ENCODE data around the gene PVALB. TPM values are rescaled to one million over a fixed set of nuclear protein-coding genes. Genes with fewer than 3 reads are reported as not detected.

The PVALB gene
- polyA plus RNA-seq, 1 of the 3 experiments (the other 2 are of a cell fraction) = not detected

DNA sequence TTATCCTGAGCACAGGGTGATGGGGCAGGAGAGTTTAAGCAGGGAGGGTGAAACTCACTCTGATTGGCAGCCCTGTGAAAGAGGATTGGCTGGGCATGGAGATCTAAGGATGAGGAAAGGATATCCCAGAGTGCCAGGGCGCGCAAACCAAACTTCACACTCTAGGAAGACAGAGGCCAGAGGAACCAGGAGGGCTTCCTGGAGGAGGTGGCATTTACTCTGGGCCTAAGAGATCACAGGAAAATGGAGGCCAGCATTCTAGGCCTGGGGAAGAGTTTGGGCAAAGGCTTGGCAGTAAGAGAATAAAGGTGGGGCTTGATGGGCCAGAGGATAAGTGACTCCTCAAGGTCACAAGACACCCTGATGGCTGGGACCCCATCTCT is 43.6 kb upstream of the PVALB start (continued):
- TF ChIP-seq EP300 (IDR thresholded peaks at IDR 0.05; ENCODE audit: borderline replicate concordance in 1 of 2, low read depth in 1 of 2, low read length in 1 of 2) = no peak
- no peak for TF ChIP-seq ELF1 (IDR thresholded peaks at IDR 0.05)
- TF ChIP-seq FOXJ3 (CRISPR knock-in tag; IDR thresholded peaks at IDR 0.05) = no peak
- TF ChIP-seq, protein P1, sequence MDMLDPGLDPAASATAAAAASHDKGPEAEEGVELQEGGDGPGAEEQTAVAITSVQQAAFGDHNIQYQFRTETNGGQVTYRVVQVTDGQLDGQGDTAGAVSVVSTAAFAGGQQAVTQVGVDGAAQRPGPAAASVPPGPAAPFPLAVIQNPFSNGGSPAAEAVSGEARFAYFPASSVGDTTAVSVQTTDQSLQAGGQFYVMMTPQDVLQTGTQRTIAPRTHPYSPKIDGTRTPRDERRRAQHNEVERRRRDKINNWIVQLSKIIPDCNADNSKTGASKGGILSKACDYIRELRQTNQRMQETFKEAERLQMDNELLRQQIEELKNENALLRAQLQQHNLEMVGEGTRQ (IDR thresholded peaks at IDR 0.05; ENCODE audit: borderline replicate concordance, low read depth, low read length) = no peak
- TF ChIP-seq, protein P2, sequence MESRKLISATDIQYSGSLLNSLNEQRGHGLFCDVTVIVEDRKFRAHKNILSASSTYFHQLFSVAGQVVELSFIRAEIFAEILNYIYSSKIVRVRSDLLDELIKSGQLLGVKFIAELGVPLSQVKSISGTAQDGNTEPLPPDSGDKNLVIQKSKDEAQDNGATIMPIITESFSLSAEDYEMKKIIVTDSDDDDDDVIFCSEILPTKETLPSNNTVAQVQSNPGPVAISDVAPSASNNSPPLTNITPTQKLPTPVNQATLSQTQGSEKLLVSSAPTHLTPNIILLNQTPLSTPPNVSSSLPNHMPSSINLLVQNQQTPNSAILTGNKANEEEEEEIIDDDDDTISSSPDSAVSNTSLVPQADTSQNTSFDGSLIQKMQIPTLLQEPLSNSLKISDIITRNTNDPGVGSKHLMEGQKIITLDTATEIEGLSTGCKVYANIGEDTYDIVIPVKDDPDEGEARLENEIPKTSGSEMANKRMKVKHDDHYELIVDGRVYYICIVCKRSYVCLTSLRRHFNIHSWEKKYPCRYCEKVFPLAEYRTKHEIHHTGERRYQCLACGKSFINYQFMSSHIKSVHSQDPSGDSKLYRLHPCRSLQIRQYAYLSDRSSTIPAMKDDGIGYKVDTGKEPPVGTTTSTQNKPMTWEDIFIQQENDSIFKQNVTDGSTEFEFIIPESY (IDR thresholded peaks at IDR 0.05; ENCODE audit: borderline replicate concordance, low read depth) = no peak

DNA sequence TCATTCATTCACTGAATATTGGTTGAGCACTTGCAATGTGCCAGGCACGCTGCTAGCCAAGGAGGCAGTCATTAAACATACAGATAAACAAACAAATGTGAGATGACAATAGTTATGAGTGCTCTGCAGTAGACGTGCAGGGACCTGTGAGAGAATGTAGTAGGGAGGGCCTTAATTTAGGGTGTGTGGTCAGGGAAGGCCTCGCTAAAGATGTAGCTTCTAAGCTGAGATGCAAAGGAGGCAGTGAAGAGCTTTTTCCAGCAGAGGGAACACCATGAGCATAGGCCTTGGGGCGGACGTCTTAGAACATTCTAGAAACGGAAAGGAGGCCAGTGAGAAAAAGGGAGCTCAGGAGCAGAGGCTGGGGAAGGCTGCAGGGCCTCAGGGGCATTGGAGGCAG is 43.2 kb upstream of the PVALB start:
- 51% methylated on average over 6 of the region's 6 CpGs for WGBS (ENCODE audit: low lambda C conversion rate)
- Histone ChIP-seq H3K4me1 (ENCODE audit: control insufficient read depth in 1 of 2, insufficient read depth in 2 of 2, low read depth in 1 of 2, low read length in 1 of 2) (peaks cover 0 to 9% of the 10 kb centered on the region in 2 experiments; a peak in 1 of 4 replicates), H3K9me3 (no peaks in the 10 kb centered on the region), H3K4me2 (no peak overlapping the region), H3K9ac (no peak overlapping the region), H3K27me3 (ENCODE audit: insufficient read depth) (peaks cover 11% of the 10 kb centered on the region), H3K79me2 (ENCODE audit: insufficient read depth) (no peaks in the 10 kb centered on the region), H3K4me3 (ENCODE audit: low read depth in 2 of 2, low read length in 1 of 2) (no peak overlapping the region), H3K9me2 (no peaks in the 10 kb centered on the region), H3K27ac (ENCODE audit: low read depth in 2 of 2, low read length in 1 of 2) (no peak overlapping the region), H3K36me3 (replicated peaks in 1 of 2; ENCODE audit: control insufficient read depth in 1 of 2, insufficient read depth in 2 of 2, low read length in 1 of 2) (no peaks in the 10 kb centered on the region), H2AFZ (ENCODE audit: low read depth) (no peak overlapping the region), H4K20me1 (ENCODE audit: insufficient read depth) (no peaks in the 10 kb centered on the region), H3F3A (replicated peaks; ENCODE audit: insufficient read depth) (no peaks in the 10 kb centered on the region)
- POLR2A ChIA-PET = no interaction called here
- CTCF ChIA-PET = interaction anchor here (0.7 to 6.0 kb wide), 7 partner anchors 11 to 313 kb away, joined by 3 to 159 read pairs (median 4); no protein-coding TSS in a partner anchor
- no peak for DNase-seq
- no peak for TF ChIP-seq EZH2phosphoT487 (IDR thresholded peaks at IDR 0.05; ENCODE audit: borderline replicate concordance, low read depth)
- TF ChIP-seq, protein P3, sequence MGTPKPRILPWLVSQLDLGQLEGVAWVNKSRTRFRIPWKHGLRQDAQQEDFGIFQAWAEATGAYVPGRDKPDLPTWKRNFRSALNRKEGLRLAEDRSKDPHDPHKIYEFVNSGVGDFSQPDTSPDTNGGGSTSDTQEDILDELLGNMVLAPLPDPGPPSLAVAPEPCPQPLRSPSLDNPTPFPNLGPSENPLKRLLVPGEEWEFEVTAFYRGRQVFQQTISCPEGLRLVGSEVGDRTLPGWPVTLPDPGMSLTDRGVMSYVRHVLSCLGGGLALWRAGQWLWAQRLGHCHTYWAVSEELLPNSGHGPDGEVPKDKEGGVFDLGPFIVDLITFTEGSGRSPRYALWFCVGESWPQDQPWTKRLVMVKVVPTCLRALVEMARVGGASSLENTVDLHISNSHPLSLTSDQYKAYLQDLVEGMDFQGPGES (IDR thresholded peaks at IDR 0.05; ENCODE audit: low read depth, low read length) = no peak
- no peak for TF ChIP-seq SIN3A (IDR thresholded peaks at IDR 0.05; ENCODE audit: borderline replicate concordance, low read depth, low read length)
- TF ChIP-seq, protein P2 (IDR thresholded peaks at IDR 0.05; ENCODE audit: borderline replicate concordance, low read depth) = no peak
- no peak for TF ChIP-seq YY1 (IDR thresholded peaks at IDR 0.05; ENCODE audit: low read depth)
- TF ChIP-seq, protein P4, sequence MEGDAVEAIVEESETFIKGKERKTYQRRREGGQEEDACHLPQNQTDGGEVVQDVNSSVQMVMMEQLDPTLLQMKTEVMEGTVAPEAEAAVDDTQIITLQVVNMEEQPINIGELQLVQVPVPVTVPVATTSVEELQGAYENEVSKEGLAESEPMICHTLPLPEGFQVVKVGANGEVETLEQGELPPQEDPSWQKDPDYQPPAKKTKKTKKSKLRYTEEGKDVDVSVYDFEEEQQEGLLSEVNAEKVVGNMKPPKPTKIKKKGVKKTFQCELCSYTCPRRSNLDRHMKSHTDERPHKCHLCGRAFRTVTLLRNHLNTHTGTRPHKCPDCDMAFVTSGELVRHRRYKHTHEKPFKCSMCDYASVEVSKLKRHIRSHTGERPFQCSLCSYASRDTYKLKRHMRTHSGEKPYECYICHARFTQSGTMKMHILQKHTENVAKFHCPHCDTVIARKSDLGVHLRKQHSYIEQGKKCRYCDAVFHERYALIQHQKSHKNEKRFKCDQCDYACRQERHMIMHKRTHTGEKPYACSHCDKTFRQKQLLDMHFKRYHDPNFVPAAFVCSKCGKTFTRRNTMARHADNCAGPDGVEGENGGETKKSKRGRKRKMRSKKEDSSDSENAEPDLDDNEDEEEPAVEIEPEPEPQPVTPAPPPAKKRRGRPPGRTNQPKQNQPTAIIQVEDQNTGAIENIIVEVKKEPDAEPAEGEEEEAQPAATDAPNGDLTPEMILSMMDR (IDR thresholded peaks at IDR 0.05) = no peak
- TF ChIP-seq NRF1 (IDR thresholded peaks at IDR 0.05; ENCODE audit: low read depth, low read length) = no peak
- TF ChIP-seq MEF2A (IDR thresholded peaks at IDR 0.05; ENCODE audit: borderline replicate concordance, low read depth) = no peak
- TF ChIP-seq, protein P1 (IDR thresholded peaks at IDR 0.05; ENCODE audit: borderline replicate concordance, low read depth, low read length) = no peak
- TF ChIP-seq, protein P5, sequence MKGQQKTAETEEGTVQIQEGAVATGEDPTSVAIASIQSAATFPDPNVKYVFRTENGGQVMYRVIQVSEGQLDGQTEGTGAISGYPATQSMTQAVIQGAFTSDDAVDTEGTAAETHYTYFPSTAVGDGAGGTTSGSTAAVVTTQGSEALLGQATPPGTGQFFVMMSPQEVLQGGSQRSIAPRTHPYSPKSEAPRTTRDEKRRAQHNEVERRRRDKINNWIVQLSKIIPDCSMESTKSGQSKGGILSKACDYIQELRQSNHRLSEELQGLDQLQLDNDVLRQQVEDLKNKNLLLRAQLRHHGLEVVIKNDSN (IDR thresholded peaks at IDR 0.05; ENCODE audit: borderline replicate concordance, low read depth) = no peak
- TF ChIP-seq, protein P6, sequence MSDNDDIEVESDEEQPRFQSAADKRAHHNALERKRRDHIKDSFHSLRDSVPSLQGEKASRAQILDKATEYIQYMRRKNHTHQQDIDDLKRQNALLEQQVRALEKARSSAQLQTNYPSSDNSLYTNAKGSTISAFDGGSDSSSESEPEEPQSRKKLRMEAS (IDR thresholded peaks at IDR 0.05; ENCODE audit: low read depth) = no peak
- TF ChIP-seq JUND (IDR thresholded peaks at IDR 0.05) = no peak
- no peak for TF ChIP-seq FOSL2 (IDR thresholded peaks at IDR 0.05; ENCODE audit: borderline replicate concordance, low read depth)
- TF ChIP-seq TAF1 (IDR thresholded peaks at IDR 0.05; ENCODE audit: borderline replicate concordance, low read depth, low read length) = no peak
- TF ChIP-seq RCOR1 (IDR thresholded peaks at IDR 0.05; ENCODE audit: low read length) = no peak
- TF ChIP-seq, protein P7, sequence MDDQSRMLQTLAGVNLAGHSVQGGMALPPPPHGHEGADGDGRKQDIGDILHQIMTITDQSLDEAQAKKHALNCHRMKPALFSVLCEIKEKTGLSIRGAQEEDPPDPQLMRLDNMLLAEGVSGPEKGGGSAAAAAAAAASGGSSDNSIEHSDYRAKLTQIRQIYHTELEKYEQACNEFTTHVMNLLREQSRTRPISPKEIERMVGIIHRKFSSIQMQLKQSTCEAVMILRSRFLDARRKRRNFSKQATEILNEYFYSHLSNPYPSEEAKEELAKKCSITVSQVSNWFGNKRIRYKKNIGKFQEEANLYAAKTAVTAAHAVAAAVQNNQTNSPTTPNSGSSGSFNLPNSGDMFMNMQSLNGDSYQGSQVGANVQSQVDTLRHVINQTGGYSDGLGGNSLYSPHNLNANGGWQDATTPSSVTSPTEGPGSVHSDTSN (IDR thresholded peaks at IDR 0.05) = no peak

Measured in SK-N-SH (cell line).